ENCODE results near the gene LARP1.

LARP1 gene

DNA sequence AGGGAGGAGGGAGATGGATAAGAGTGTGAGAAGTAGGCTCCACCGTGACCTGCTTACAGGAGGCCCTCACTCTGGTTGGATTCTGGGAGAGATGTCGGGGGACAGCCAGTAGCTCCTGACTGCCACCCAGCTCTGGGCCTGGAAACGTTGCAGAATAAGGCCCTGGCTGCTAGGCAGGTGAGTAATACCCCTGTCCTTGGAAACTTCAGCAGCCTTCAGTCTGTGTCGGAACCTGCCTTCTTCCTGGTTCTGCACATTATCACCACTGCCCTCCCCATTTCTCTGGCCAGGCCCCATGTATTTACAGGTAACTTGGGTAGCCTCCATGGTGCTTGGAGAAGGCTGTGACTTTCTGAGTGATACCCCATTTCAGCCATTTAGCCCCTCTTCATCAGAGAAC lies 68.4 kb downstream of the LARP1 start:
- no peak overlapping the region for H3K9ac ChIP-seq (ENCODE audit: low read length)
- H3K18ac ChIP-seq (ENCODE audit: low read length), result no peak overlapping the region
- no peak overlapping the region for H3K4ac ChIP-seq (ENCODE audit: low read depth, low read length)
- no peaks in the 10 kb centered on the region for H3K79me1 ChIP-seq (ENCODE audit: low read length)
- no peak overlapping the region for H3K14ac ChIP-seq (ENCODE audit: low read length)
- H3K79me2 ChIP-seq (ENCODE audit: control insufficient read depth, insufficient read depth, low read length, poor library complexity), result no peaks in the 10 kb centered on the region
- no peaks in the 10 kb centered on the region for H3K27me3 ChIP-seq (ENCODE audit: insufficient read depth, low read length)
- no peaks in the 10 kb centered on the region for H3K9me3 ChIP-seq (ENCODE audit: insufficient read depth, low read depth, low read length)
- DNase-seq, result no peak
- H2AFZ ChIP-seq (ENCODE audit: insufficient read depth, low read length, poor library complexity), result no peak overlapping the region
- no peak overlapping the region for H4K12ac ChIP-seq (ENCODE audit: low read depth, low read length)
- H2BK120ac ChIP-seq (ENCODE audit: insufficient read depth, low read length, poor library complexity), result no peak overlapping the region
- no peak overlapping the region for H3K4me2 ChIP-seq (ENCODE audit: low read length)
- no peak overlapping the region for H2BK5ac ChIP-seq (ENCODE audit: low read depth, low read length, poor library complexity)
- H2BK12ac ChIP-seq (ENCODE audit: low read length), result no peak overlapping the region
- H3K4me3 ChIP-seq (ENCODE audit: low read depth, low read length), result no peak overlapping the region
- H4K8ac ChIP-seq (ENCODE audit: low read depth, low read length), result no peak overlapping the region
- H3K23ac ChIP-seq (ENCODE audit: low read length), result no peak overlapping the region
- peaks cover 13 to 29% of the 10 kb centered on the region in 2 experiments for H3K36me3 ChIP-seq (ENCODE audit: control insufficient read depth in 1 of 2, insufficient read depth in 2 of 2, low read length in 2 of 2)
- no peak overlapping the region for H3K27ac ChIP-seq (ENCODE audit: low read depth, low read length)
- no CpG with 5 or more reads among the region's 4 CpGs for WGBS (ENCODE audit: extremely low coverage, insufficient coverage, insufficient read length)
- H2AK5ac ChIP-seq (ENCODE audit: low read length), result no peak overlapping the region
- H4K91ac ChIP-seq (ENCODE audit: low read depth, low read length), result no peak overlapping the region
- H3K4me1 ChIP-seq (ENCODE audit: control insufficient read depth in 1 of 2, insufficient read depth in 2 of 2, low read length in 2 of 2), result peaks cover 0 to 7% of the 10 kb centered on the region in 2 experiments

DNA sequence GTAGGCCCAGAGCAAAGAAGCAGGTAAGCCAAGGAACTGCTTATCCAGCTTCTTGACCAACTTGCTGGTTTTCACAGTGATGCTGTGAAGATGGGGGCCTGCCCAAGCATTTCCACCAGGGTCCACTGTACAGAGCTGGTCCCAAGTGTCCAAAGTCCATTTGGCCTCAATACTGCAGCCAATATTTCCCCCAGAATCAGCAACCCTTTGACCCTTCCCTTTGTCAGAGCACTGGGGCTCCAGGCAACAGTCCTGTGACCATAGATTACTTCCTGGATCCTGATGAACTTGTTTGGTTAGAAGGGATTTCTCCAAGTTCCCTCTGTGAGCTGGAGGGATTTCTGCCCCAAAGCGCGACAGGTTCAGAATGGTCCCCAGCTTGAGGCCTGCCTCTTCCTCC lies 68.9 kb downstream of the LARP1 start:
- no CpG with 5 or more reads among the region's 2 CpGs for WGBS (ENCODE audit: extremely low coverage, insufficient coverage, insufficient read length)
- no peak overlapping the region for H4K12ac ChIP-seq (ENCODE audit: low read depth, low read length)
- H3K4ac ChIP-seq (ENCODE audit: low read depth, low read length), result no peak overlapping the region
- H3K79me2 ChIP-seq (ENCODE audit: control insufficient read depth, insufficient read depth, low read length, poor library complexity), result no peaks in the 10 kb centered on the region
- DNase-seq, result no peak
- no peak overlapping the region for H3K23ac ChIP-seq (ENCODE audit: low read length)
- no peak overlapping the region for H2AFZ ChIP-seq (ENCODE audit: insufficient read depth, low read length, poor library complexity)
- H3K9me3 ChIP-seq (ENCODE audit: insufficient read depth, low read depth, low read length), result no peaks in the 10 kb centered on the region
- H3K18ac ChIP-seq (ENCODE audit: low read length), result no peak overlapping the region
- no peak overlapping the region for H4K8ac ChIP-seq (ENCODE audit: low read depth, low read length)
- H2BK5ac ChIP-seq (ENCODE audit: low read depth, low read length, poor library complexity), result no peak overlapping the region
- H2BK12ac ChIP-seq (ENCODE audit: low read length), result no peak overlapping the region
- peaks cover 0 to 7% of the 10 kb centered on the region in 2 experiments for H3K4me1 ChIP-seq (ENCODE audit: control insufficient read depth in 1 of 2, insufficient read depth in 2 of 2, low read length in 2 of 2)
- peaks cover 13 to 26% of the 10 kb centered on the region in 2 experiments for H3K36me3 ChIP-seq (ENCODE audit: control insufficient read depth in 1 of 2, insufficient read depth in 2 of 2, low read length in 2 of 2)
- H3K79me1 ChIP-seq (ENCODE audit: low read length), result no peaks in the 10 kb centered on the region
- H3K9ac ChIP-seq (ENCODE audit: low read length), result no peak overlapping the region
- H3K27ac ChIP-seq (ENCODE audit: low read depth, low read length), result no peak overlapping the region
- no peak overlapping the region for H4K91ac ChIP-seq (ENCODE audit: low read depth, low read length)
- H2AK5ac ChIP-seq (ENCODE audit: low read length), result no peak overlapping the region
- no peak overlapping the region for H2BK120ac ChIP-seq (ENCODE audit: insufficient read depth, low read length, poor library complexity)
- H3K27me3 ChIP-seq (ENCODE audit: insufficient read depth, low read length), result no peaks in the 10 kb centered on the region
- no peak overlapping the region for H3K4me2 ChIP-seq (ENCODE audit: low read length)
- H3K4me3 ChIP-seq (ENCODE audit: low read depth, low read length), result no peak overlapping the region
- no peak overlapping the region for H3K14ac ChIP-seq (ENCODE audit: low read length)

DNA sequence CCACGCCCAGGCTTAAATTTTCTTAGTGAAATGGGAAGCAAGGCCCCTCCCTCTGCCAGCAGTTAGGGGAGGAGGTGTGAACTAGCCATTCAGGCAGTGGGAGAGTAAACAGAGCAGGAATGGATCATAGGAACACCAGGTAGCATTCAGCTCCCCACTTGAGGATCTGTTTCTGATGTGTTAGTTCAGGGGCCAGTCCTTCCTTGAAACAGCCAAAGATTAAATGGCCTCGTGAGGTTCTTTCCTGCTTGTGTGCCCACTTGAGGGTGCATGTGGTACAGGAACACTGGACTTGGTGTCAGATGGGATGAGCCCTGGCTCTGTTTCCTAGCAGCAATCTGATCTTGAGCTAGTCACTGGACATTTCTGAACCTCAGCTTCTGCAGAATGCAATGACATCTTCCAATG lies 74.0 kb downstream of the LARP1 start:
- no peak overlapping the region for H3K14ac ChIP-seq (ENCODE audit: low read length)
- H3K4ac ChIP-seq (ENCODE audit: low read depth, low read length), result no peak overlapping the region
- no CpG with 5 or more reads among the region's 2 CpGs for WGBS (ENCODE audit: extremely low coverage, insufficient coverage, insufficient read length)
- no peak for DNase-seq
- H2BK120ac ChIP-seq (ENCODE audit: insufficient read depth, low read length, poor library complexity), result no peak overlapping the region
- no peak overlapping the region for H2BK12ac ChIP-seq (ENCODE audit: low read length)
- peaks cover 6 to 15% of the 10 kb centered on the region in 2 experiments for H3K36me3 ChIP-seq (ENCODE audit: control insufficient read depth in 1 of 2, insufficient read depth in 2 of 2, low read length in 2 of 2)
- no peak overlapping the region for H4K8ac ChIP-seq (ENCODE audit: low read depth, low read length)
- no peak overlapping the region for H3K23ac ChIP-seq (ENCODE audit: low read length)
- no peak overlapping the region for H4K12ac ChIP-seq (ENCODE audit: low read depth, low read length)
- no peak overlapping the region for H3K9ac ChIP-seq (ENCODE audit: low read length)
- no peaks in the 10 kb centered on the region for H3K79me1 ChIP-seq (ENCODE audit: low read length)
- no peaks in the 10 kb centered on the region for H3K79me2 ChIP-seq (ENCODE audit: control insufficient read depth, insufficient read depth, low read length, poor library complexity)
- H3K4me1 ChIP-seq (ENCODE audit: control insufficient read depth in 1 of 2, insufficient read depth in 2 of 2, low read length in 2 of 2), result no peaks in the 10 kb centered on the region
- no peak overlapping the region for H2BK5ac ChIP-seq (ENCODE audit: low read depth, low read length, poor library complexity)
- no peaks in the 10 kb centered on the region for H3K27me3 ChIP-seq (ENCODE audit: insufficient read depth, low read length)
- H3K18ac ChIP-seq (ENCODE audit: low read length), result no peak overlapping the region
- no peak overlapping the region for H3K4me2 ChIP-seq (ENCODE audit: low read length)
- no peak overlapping the region for H2AFZ ChIP-seq (ENCODE audit: insufficient read depth, low read length, poor library complexity)
- H4K91ac ChIP-seq (ENCODE audit: low read depth, low read length), result no peak overlapping the region
- H3K4me3 ChIP-seq (ENCODE audit: low read depth, low read length), result no peak overlapping the region
- H3K27ac ChIP-seq (ENCODE audit: low read depth, low read length), result no peak overlapping the region
- no peak overlapping the region for H2AK5ac ChIP-seq (ENCODE audit: low read length)
- no peaks in the 10 kb centered on the region for H3K9me3 ChIP-seq (ENCODE audit: insufficient read depth, low read depth, low read length)

DNA sequence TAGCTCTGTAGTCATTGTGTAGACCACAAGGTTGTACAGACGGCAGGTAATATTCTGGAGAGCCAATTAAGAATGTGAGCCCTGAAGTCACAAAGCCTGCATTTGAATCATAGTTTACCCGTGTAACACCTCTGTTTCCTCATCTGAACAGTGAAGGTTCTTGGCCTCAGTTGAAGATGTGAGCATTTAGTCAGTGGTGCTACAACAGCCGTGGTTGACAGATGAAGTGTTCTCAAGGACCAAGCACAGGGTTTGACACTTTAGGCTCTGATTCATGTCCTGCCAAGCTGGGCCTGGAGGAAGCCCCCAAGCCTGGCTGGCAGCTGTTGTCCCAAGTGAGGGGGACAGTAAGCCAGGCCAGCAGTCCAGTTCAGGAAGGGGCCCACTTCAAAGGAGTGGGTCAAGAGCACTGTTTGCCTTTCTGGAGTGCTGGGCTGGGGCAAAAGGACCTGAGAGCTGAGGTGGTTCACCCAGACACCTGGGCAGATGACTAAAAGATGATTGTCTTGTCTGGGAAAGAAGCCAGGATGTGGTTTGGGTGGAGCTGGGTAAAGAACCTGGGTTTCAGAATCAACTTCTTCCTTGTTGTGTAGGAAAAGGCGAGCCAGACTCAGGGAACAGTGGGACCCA lies 74.5 kb downstream of the LARP1 start:
- Histone ChIP-seq H2BK120ac (ENCODE audit: insufficient read depth, low read length, poor library complexity) (no peak overlapping the region), H4K12ac (ENCODE audit: low read depth, low read length) (no peak overlapping the region), H3K9me3 (ENCODE audit: insufficient read depth, low read depth, low read length) (no peaks in the 10 kb centered on the region), H3K4me1 (ENCODE audit: control insufficient read depth in 1 of 2, insufficient read depth in 2 of 2, low read length in 2 of 2) (no peaks in the 10 kb centered on the region), H4K91ac (ENCODE audit: low read depth, low read length) (no peak overlapping the region), H3K4me2 (ENCODE audit: low read length) (no peak overlapping the region), H3K14ac (ENCODE audit: low read length) (no peak overlapping the region), H3K4me3 (ENCODE audit: low read depth, low read length) (no peak overlapping the region), H2BK5ac (ENCODE audit: low read depth, low read length, poor library complexity) (no peak overlapping the region), H3K9ac (ENCODE audit: low read length) (no peak overlapping the region), H3K79me2 (ENCODE audit: control insufficient read depth, insufficient read depth, low read length, poor library complexity) (no peaks in the 10 kb centered on the region), H2AK5ac (ENCODE audit: low read length) (no peak overlapping the region), H4K8ac (ENCODE audit: low read depth, low read length) (no peak overlapping the region), H3K4ac (ENCODE audit: low read depth, low read length) (no peak overlapping the region), H3K79me1 (ENCODE audit: low read length) (no peaks in the 10 kb centered on the region), H3K36me3 (ENCODE audit: control insufficient read depth in 1 of 2, insufficient read depth in 2 of 2, low read length in 2 of 2) (peaks cover 4 to 15% of the 10 kb centered on the region in 2 experiments), H3K27me3 (ENCODE audit: insufficient read depth, low read length) (no peaks in the 10 kb centered on the region), H2BK12ac (ENCODE audit: low read length) (no peak overlapping the region), H3K27ac (ENCODE audit: low read depth, low read length) (no peak overlapping the region), H2AFZ (ENCODE audit: insufficient read depth, low read length, poor library complexity) (no peak overlapping the region), H3K23ac (ENCODE audit: low read length) (no peak overlapping the region), H3K18ac (ENCODE audit: low read length) (no peak overlapping the region)
- no CpG with 5 or more reads among the region's 4 CpGs for WGBS (ENCODE audit: extremely low coverage, insufficient coverage, insufficient read length)
- DNase-seq, result no peak
